Esophagus muscularis mucosa (tissue), 4 donors: ENCODE results near the gene TMEM108. TPM values are rescaled to one million over a fixed set of nuclear protein-coding genes. Genes with fewer than 3 reads are reported as not detected.
A peak's percentile ranks its signal among the peaks of the same experiment; 100 is the strongest.

Experiments
- DNase-seq: peaks from one replicate; pipeline ENCODE4 v3.0.0-alpha.2; 2017; ENCODE audit errors: extremely low spot score
- H3K27ac ChIP-seq, 4 donors: fragments of 200-600 bp; sonication (generic); replicated peaks in 1 of 4; 1 replicate in 3 of 4; 2 replicates in 1 of 4; pipeline ENCODE4 v1.5.1; 2016 to 2019; ENCODE audit warnings: mild to moderate bottlenecking in 1 of 4
- H3K27me3 ChIP-seq, 4 donors: fragments of 200-600 bp; sonication (generic); one replicate each; pipeline versions ENCODE4 v1.5.1 to v1.6.0; 2016 to 2019
- H3K36me3 ChIP-seq, 4 donors: fragments of 200-600 bp; sonication (generic); one replicate each; pipeline ENCODE4 v1.5.1; 2016 to 2019
- H3K4me1 ChIP-seq, 4 donors: fragments of 200-600 bp; sonication (generic); one replicate each; pipeline ENCODE4 v1.5.1; 2016 to 2019
- H3K4me3 ChIP-seq, 4 donors: fragments of 200-600 bp; sonication (generic); 1 replicate in 2 of 4; 2 replicates in 2 of 4; pipeline ENCODE4 v1.5.1; 2016 to 2019; ENCODE audit warnings: mild to moderate bottlenecking in 4 of 4, moderate library complexity in 1 of 4
- H3K9me3 ChIP-seq, 4 donors: fragments of 200-600 bp; sonication (generic); 1 replicate in 3 of 4; 2 replicates in 1 of 4; pipeline ENCODE4 v1.5.1; 2016 to 2019
- CTCF ChIP-seq, 3 experiments: fragments of 200-600 bp in 2 of 3; fragments of 450-650 bp in 1 of 3; sonication (generic) in 2 of 3; IDR thresholded peaks; one replicate each; pipeline ENCODE4 v1.5.1; 2017 to 2019; ENCODE audit warnings: antibody characterized with exemption in 3 of 3, mild to moderate bottlenecking in 2 of 3, moderate library complexity in 1 of 3
- EP300 ChIP-seq: sonication (generic); formaldehyde crosslinking; IDR thresholded peaks from one replicate; pipeline ENCODE4 v1.6.1; 2017; ENCODE audit warnings: antibody characterized with exemption
- POLR2A ChIP-seq: fragments of 450-650 bp; IDR thresholded peaks from one replicate; pipeline ENCODE4 v1.6.1; 2017; ENCODE audit warnings: antibody characterized with exemption, moderate library complexity, mild to moderate bottlenecking, low read depth
- POLR2AphosphoS5 ChIP-seq, 2 donors: sonication (generic); formaldehyde crosslinking; IDR thresholded peaks; one replicate each; pipeline ENCODE4 v1.6.1; 2017; ENCODE audit warnings: antibody characterized with exemption in 2 of 2
- WGBS: methylation state at CpG from one replicate; pipeline ENCODE4 v1.1.5; 2018; 5-methylcytosine and 5-hydroxymethylcytosine counted together
- intact Hi-C: fragments of 100-400 bp; cut with DNase I; formaldehyde crosslinking; loops from one replicate; pipeline ENCODE4 v1.15.1; 2023
- total RNA-seq, 4 donors: library from RNA; depleted of rRNA; stranded (reverse); fragments of >200 nt; gene quantifications; one replicate each; pipeline versions ENCODE4 v1.1.0 to v1.2.1, GENCODE V29; 2016

The TMEM108 gene
- total RNA-seq, 4 donors from 2014 or later: 8.6 to 12.1 (median 11.2) TPM

DNA sequence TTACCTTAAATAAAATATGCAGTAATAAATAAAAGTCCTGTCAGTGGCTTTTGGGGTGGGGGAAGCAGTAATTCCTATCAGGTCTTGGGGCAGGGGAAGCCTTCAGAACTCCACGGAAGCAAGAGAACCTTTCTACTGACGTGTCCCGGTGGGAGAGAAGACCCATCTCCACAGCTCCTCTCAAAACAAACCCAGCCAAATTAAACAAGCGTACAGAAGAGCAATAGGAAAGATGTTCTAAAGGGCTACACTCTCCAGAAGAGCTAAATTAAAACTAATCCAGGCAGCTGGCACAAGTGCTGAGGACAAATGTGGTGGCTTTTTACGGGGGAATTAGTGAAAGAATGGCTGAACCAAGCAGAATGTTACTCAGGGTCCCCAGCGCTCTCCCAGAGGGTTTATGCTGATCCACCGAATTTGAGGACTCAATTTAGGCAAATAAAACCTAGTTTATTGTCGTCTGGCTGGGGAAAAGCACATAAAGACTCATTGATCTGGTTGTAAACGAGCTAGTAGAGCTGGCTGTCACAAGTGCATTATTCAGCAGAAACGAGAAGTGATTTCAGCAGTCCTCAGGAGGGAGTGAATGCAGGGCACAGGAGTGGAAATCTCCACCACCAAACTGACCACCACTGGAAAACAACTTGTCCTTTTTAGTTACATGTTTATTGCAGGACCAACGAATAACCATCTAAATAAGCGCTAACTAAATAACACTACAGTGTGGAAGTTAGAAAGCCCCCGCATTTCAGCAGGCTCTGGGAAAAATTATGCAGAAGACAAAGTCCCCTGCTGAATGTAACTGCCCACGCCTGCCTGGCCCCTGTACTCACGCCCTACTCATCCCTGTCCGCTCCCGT lies 375.2 kb downstream of the TMEM108 start:
- Histone ChIP-seq H3K27ac (peak overlapping the region in 3 of 4 donors; percentile 3 to 54 (median 51)), H3K4me3 (peak overlapping the region; percentile 22 to 37 (median 28)), H3K9me3 (no peaks in the 10 kb centered on the region), H3K4me1 (peaks cover 0 to 17% (median 15%) of the 10 kb centered on the region in 4 donors), H3K27me3 (peaks cover 0 to 5% (median 0%) of the 10 kb centered on the region in 4 donors), H3K36me3 (no peaks in the 10 kb centered on the region)
- intact Hi-C loops: no loop called here
- TF ChIP-seq EP300 (no peak), CTCF (IDR thresholded peaks at IDR 0.05) (no peak), POLR2AphosphoS5 (IDR thresholded peaks at IDR 0.05) (no peak), POLR2A (no peak)
- DNase-seq: no peak
- WGBS: 33% methylated on average over 17 of the region's 17 CpGs

DNA sequence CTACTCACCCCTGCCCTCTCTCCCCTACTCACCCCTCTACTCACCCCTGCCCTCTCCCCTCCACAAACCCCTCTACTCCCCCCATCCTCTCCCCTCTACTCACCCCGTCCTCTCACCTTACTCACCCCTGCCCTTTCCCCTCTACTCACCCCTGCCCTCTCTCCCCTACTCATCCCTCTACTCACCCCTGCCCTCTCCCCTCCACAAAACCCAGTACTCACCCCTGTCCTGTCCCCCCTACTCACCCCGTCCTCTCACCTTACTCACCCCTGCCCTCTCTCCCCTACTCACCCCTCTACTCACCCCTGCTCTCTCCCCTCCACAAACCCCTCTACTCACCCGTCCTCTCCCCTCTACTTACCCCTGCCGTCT lies 375.8 kb downstream of the TMEM108 start:
- DNase-seq: no peak
- intact Hi-C loops: no loop called here
- Histone ChIP-seq H3K4me1 (peaks cover 0 to 17% (median 15%) of the 10 kb centered on the region in 4 donors), H3K4me3 (no peak overlapping the region), H3K36me3 (no peaks in the 10 kb centered on the region), H3K9me3 (no peaks in the 10 kb centered on the region), H3K27ac (no peak overlapping the region), H3K27me3 (peaks cover 0 to 5% (median 0%) of the 10 kb centered on the region in 4 donors)
- no peak for TF ChIP-seq EP300
- TF ChIP-seq CTCF (IDR thresholded peaks at IDR 0.05): no peak
- no peak for TF ChIP-seq POLR2AphosphoS5 (IDR thresholded peaks at IDR 0.05)
- TF ChIP-seq POLR2A: no peak
- 91% methylated on average over 4 of the region's 4 CpGs for WGBS

GRCh38 chr3:133418361-133418760 lies 380.2 kb downstream of the TMEM108 start:
- intact Hi-C loops: no loop called here
- Histone ChIP-seq H3K27ac (no peak overlapping the region), H3K4me3 (no peak overlapping the region), H3K27me3 (peaks cover 0 to 7% (median 0%) of the 10 kb centered on the region in 4 donors), H3K9me3 (no peaks in the 10 kb centered on the region), H3K4me1 (peaks cover 0 to 9% (median 7%) of the 10 kb centered on the region in 4 donors), H3K36me3 (no peaks in the 10 kb centered on the region)
- no peak for DNase-seq
- TF ChIP-seq POLR2AphosphoS5 (IDR thresholded peaks at IDR 0.05): no peak
- no peak for TF ChIP-seq POLR2A
- TF ChIP-seq CTCF (IDR thresholded peaks at IDR 0.05): no peak
- no peak for TF ChIP-seq EP300
- 70% methylated on average over 6 of the region's 7 CpGs for WGBS

DNA sequence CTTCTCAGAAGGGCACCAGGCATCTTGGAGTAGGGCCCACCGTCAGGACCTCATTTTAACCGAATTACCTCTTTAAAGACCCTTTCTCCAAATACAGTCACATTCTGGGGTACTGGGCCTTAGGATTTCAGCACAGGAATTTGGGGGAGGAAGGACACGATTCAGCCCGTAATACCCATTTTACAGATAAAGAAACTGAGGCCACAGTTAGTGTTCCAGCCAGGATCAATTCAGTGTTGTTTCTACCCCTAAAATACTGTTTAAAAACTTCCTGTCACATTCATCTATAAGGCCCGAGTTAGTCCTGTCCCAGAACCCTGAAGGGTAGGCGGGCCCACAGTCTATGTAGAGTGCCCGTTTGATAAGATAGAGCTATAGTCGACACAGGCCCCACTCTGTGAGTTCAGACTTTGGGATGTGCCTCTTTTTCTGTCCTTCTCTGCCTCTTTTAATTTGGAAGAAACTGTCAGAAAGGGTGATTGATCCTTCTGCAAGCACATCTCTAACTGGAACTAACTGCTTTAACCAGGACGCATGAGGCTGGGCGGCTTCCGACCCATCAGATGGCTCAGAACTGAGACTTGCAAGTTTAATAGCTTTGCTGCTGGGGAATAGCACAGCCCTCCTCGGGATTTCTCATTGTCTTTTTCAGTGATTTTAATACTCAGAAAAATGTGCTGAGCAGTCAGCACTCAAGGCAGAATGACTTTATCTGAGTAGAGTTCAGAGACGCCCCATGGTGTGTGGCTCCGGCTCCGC lies 381.1 kb downstream of the TMEM108 start:
- H3K4me1 ChIP-seq: peaks cover 0 to 9% (median 8%) of the 10 kb centered on the region in 4 donors
- no peaks in the 10 kb centered on the region for H3K36me3 ChIP-seq
- no peaks in the 10 kb centered on the region for H3K9me3 ChIP-seq
- DNase-seq: no peak
- H3K4me3 ChIP-seq: no peak overlapping the region
- 92% methylated on average over 14 of the region's 15 CpGs for WGBS
- no peak overlapping the region for H3K27ac ChIP-seq
- intact Hi-C loops: no loop called here
- TF ChIP-seq CTCF (IDR thresholded peaks at IDR 0.05) (no peak), EP300 (no peak), POLR2A (no peak)
- peaks cover 0 to 7% (median 0%) of the 10 kb centered on the region in 4 donors for H3K27me3 ChIP-seq
